Measurements from ENCODE around the gene BCAS2. TPM values are rescaled to one million over a fixed set of nuclear protein-coding genes. Genes with fewer than 3 reads are reported as not detected.

Gene BCAS2
- total RNA-seq (ENCODE audit: unreplicated experiment) = 45.6 TPM
- long read RNA-seq, transcript BCAS2-201 (7 exons, 1,299 nt) = major isoform, 57 of 59 reads
- long read RNA-seq, partial matches to known transcripts = 0 of 59 reads
- long read RNA-seq, other reads (novel, unspliced or antisense) = 1 of 59 reads

DNA sequence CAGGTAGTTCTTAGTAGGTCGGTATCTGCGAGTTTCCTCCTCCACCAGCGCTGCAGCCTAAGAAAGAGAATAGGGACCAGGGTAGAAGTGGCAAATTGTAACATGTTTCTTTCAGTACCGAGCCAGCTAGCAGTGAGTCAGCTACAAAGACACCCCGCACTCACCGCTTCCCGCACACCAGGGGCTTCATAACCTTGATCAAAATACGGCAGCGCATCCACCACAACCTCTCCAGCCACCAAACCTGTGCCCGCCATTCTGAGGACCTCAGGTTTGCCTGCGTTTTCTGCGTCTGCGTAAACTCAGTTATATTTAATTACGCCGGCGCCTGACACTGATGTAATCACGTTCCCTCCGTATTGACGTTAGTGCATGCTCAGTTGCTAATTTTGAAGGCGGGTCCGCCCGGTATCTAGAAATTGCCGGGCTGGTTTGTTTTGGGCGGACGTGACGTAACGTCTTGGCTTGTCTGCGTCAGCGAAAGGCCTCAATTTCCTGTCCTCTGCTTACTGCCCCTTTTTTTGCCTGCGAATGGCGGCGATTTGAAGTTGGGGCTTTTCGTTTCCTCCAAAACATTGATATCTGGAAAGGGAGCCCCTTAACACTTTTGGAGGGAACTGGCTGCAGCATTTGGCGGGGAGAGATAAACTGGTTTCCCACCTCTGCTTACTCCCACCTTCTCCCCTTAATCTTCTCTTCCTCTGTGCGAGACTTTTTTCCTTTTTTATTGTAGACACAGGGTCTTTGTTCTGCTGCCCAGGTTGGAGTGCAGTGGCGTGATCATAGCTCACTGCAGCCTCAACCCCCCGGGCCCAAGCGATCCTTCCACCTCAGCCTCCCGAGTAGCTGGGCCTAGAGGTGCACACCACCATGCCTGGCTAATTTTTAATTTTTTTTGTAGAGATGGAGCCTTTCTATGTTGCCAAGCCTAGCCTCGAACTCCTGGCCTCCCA, at the start of gene BCAS2:
Gene BCAS2, minus strand, starts transcription at position 281 of the 953 bp plus-strand sequence. Its CDS starts 24 bp downstream, at position 257.
- H3K4me1 Mint-ChIP-seq (ENCODE audit: unreplicated experiment) = peaks cover 17% of the 10 kb centered on the region
- peak within 1 kb of the TSS; percentile 98 for H3K27ac Mint-ChIP-seq (ENCODE audit: unreplicated experiment)
- peaks cover 10% of the 10 kb centered on the region for H3K36me3 Mint-ChIP-seq (ENCODE audit: low read depth, unreplicated experiment)
- no peak for TF ChIP-seq CTCF (IDR thresholded peaks at IDR 0.05; ENCODE audit: unreplicated experiment)
- H3K27me3 Mint-ChIP-seq (ENCODE audit: unreplicated experiment) = peaks cover 4% of the 10 kb centered on the region
- no peaks in the 10 kb centered on the region for H3K9me3 Mint-ChIP-seq (ENCODE audit: unreplicated experiment)
- DNase-seq (ENCODE audit: low spot score) = peak; percentile 86
- H3K4me3 Mint-ChIP-seq (ENCODE audit: unreplicated experiment) = peak within 1 kb of the TSS; percentile 98

DNA sequence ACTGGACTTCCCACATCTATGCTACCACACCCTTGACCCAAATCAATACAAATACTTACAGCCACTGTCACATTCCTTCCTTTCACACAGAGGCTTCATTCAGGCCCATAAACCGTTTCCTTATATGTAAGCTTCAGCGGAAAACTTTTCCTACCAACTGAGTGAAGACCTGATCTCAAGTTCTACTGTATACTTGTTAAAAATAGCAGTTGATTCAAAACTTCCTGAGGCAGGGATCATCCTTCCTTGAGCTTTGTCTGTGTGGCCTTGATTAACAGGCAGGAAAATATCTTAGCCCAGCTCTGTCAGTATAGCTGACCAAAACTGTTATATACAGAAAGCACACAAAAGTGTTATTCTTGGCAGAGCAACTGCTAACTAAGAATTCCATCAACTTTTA, 45.7 kb upstream of the BCAS2 start:
- H3K4me1 Mint-ChIP-seq (ENCODE audit: unreplicated experiment) = peaks cover 5% of the 10 kb centered on the region
- no peaks in the 10 kb centered on the region for H3K9me3 Mint-ChIP-seq (ENCODE audit: unreplicated experiment)
- peak overlapping the region; percentile 0 for H3K27ac Mint-ChIP-seq (ENCODE audit: unreplicated experiment)
- no peaks in the 10 kb centered on the region for H3K27me3 Mint-ChIP-seq (ENCODE audit: unreplicated experiment)
- H3K36me3 Mint-ChIP-seq (ENCODE audit: low read depth, unreplicated experiment) = no peaks in the 10 kb centered on the region
- no peak for TF ChIP-seq CTCF (IDR thresholded peaks at IDR 0.05; ENCODE audit: unreplicated experiment)
- peak overlapping the region; percentile 3 for H3K4me3 Mint-ChIP-seq (ENCODE audit: unreplicated experiment)
- DNase-seq (ENCODE audit: low spot score) = no peak

- no peak for TF ChIP-seq CTCF (IDR thresholded peaks at IDR 0.05; ENCODE audit: unreplicated experiment)
- DNase-seq (ENCODE audit: low spot score) = no peak
- peaks cover 17% of the 10 kb centered on the region for H3K4me1 Mint-ChIP-seq (ENCODE audit: unreplicated experiment)
- no peaks in the 10 kb centered on the region for H3K9me3 Mint-ChIP-seq (ENCODE audit: unreplicated experiment)
- no peaks in the 10 kb centered on the region for H3K36me3 Mint-ChIP-seq (ENCODE audit: low read depth, unreplicated experiment)
- H3K27ac Mint-ChIP-seq (ENCODE audit: unreplicated experiment) = no peak overlapping the region
- no peak overlapping the region for H3K4me3 Mint-ChIP-seq (ENCODE audit: unreplicated experiment)
- peaks cover 1% of the 10 kb centered on the region for H3K27me3 Mint-ChIP-seq (ENCODE audit: unreplicated experiment)
Measured at GRCh38 chr1:114623364-114623763, 41.9 kb upstream of the BCAS2 start.

DNA sequence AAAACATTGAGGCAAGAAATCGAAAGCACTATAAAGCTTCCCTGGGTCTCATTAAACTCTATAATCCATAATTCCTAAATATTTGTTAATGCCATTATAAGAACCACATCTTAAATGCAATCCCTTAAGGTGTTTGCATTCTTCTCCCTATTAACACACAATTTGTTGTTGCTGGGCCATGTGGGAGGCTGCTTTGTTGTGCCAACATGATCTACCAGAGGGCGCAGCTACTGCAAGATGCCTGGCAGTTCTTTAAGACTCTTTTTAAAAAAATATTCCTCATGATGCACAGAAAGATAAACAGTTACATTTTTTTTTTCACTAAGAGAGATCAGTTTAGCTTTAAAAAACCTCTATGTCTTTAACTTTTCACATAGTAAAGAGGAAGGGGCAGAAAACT, 39.0 kb upstream of the BCAS2 start:
- no peaks in the 10 kb centered on the region for H3K9me3 Mint-ChIP-seq (ENCODE audit: unreplicated experiment)
- H3K27ac Mint-ChIP-seq (ENCODE audit: unreplicated experiment) = no peak overlapping the region
- peaks cover 2% of the 10 kb centered on the region for H3K36me3 Mint-ChIP-seq (ENCODE audit: low read depth, unreplicated experiment)
- H3K4me1 Mint-ChIP-seq (ENCODE audit: unreplicated experiment) = peaks cover 12% of the 10 kb centered on the region
- DNase-seq (ENCODE audit: low spot score) = no peak
- TF ChIP-seq CTCF (IDR thresholded peaks at IDR 0.05; ENCODE audit: unreplicated experiment) = no peak
- H3K4me3 Mint-ChIP-seq (ENCODE audit: unreplicated experiment) = no peak overlapping the region
- peaks cover 1% of the 10 kb centered on the region for H3K27me3 Mint-ChIP-seq (ENCODE audit: unreplicated experiment)

DNA sequence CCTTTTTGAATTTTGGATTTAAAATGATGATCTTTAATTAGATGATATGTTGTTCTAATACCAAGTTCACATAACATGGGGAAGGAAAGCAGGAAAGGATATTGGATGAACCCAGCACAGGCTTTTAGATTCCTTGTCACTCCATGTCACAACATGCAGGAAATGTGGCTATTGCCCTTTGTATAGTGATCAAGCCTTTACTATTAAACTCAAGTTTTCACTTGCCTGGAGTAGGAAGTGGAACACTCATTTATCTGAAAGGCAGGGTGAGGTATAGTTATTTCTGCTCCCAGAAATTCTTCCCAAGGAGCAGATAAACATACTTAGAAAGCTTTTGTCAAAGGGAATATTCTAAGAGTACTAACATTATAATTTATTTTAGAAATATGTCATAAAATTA, 37.2 kb upstream of the BCAS2 start:
- Mint-ChIP-seq H3K4me3 (ENCODE audit: unreplicated experiment) (no peak overlapping the region), H3K27me3 (ENCODE audit: unreplicated experiment) (peaks cover 1% of the 10 kb centered on the region), H3K36me3 (ENCODE audit: low read depth, unreplicated experiment) (peaks cover 4% of the 10 kb centered on the region), H3K4me1 (ENCODE audit: unreplicated experiment) (peaks cover 12% of the 10 kb centered on the region), H3K27ac (ENCODE audit: unreplicated experiment) (no peak overlapping the region), H3K9me3 (ENCODE audit: unreplicated experiment) (no peaks in the 10 kb centered on the region)
- TF ChIP-seq CTCF (IDR thresholded peaks at IDR 0.05; ENCODE audit: unreplicated experiment) = no peak
- DNase-seq (ENCODE audit: low spot score) = no peak
